Natural killer cell (primary cell): ENCODE measurements around the gene OTOF. TPM values are rescaled to one million over a fixed set of nuclear protein-coding genes. Genes with fewer than 3 reads are reported as not detected.
A peak's percentile ranks its signal among the peaks of the same experiment; 100 is the strongest.

Source experiments
- ATAC-seq, 3 donors: fragments of 150-1000 bp in 2 of 3; fragments of 200-7000 bp in 1 of 3; cut with Tn5 transposase; 1 replicate in 1 of 3; 2 replicates in 2 of 3; pipeline ENCODE4 v1.10.0; 2021; ENCODE audit warnings: mild to moderate bottlenecking in 2 of 3, moderate library complexity in 2 of 3
- DNase-seq, 2 donors: peaks; one replicate each; pipeline versions ENCODE4 v3.0.0 to v3.0.0-alpha.2; 2013 to 2021; ENCODE audit warnings: mixed read lengths in 1 of 2
- H3K27ac ChIP-seq: one replicate; pipeline ENCODE4 v1.5.1; 2013; ENCODE audit warnings: mild to moderate bottlenecking, low read length
- H3K27me3 ChIP-seq: one replicate; pipeline ENCODE4 v1.6.1; 2013; ENCODE audit warnings: low read length; ENCODE audit not compliant: control insufficient read depth, insufficient read depth
- H3K36me3 ChIP-seq: one replicate; pipeline ENCODE4 v1.6.1; 2013; ENCODE audit warnings: low read length; ENCODE audit not compliant: control insufficient read depth, insufficient read depth
- H3K4me1 ChIP-seq: one replicate; pipeline ENCODE4 v1.6.1; 2013; ENCODE audit warnings: low read length; ENCODE audit not compliant: control insufficient read depth, insufficient read depth
- H3K4me3 ChIP-seq: one replicate; pipeline ENCODE4 v1.5.1; 2013; ENCODE audit warnings: low read length
- H3K9me3 ChIP-seq: one replicate; pipeline ENCODE4 v1.6.1; 2013; ENCODE audit warnings: low read length; ENCODE audit not compliant: control insufficient read depth, insufficient read depth
- H3K27ac Mint-ChIP-seq, 2 donors: one replicate each; pipeline ENCODE4 v1.8.0; 2022; ENCODE audit warnings: mild to moderate bottlenecking in 2 of 2, mixed read lengths in 2 of 2, moderate library complexity in 1 of 2
- H3K27me3 Mint-ChIP-seq, 2 donors: one replicate each; pipeline ENCODE4 v1.8.0; 2022; ENCODE audit warnings: low read depth in 2 of 2, mixed read lengths in 2 of 2
- H3K36me3 Mint-ChIP-seq: one replicate; pipeline ENCODE4 v1.8.0; 2022; ENCODE audit warnings: mixed read lengths
- H3K4me1 Mint-ChIP-seq, 2 donors: one replicate each; pipeline ENCODE4 v1.8.0; 2022; ENCODE audit warnings: mixed read lengths in 2 of 2
- H3K4me3 Mint-ChIP-seq: one replicate; pipeline ENCODE4 v1.8.0; 2022; ENCODE audit warnings: mild to moderate bottlenecking, moderate library complexity, mixed read lengths
- H3K9me3 Mint-ChIP-seq, 2 donors: one replicate each; pipeline ENCODE4 v1.8.0; 2022; ENCODE audit warnings: mixed read lengths in 2 of 2
- WGBS: methylation state at CpG from one replicate; pipeline ENCODE4 v1.1.7; 2013; ENCODE audit warnings: missing lambda C conversion rate; ENCODE audit not compliant: insufficient coverage; 5-methylcytosine and 5-hydroxymethylcytosine counted together
- intact Hi-C: fragments of 100-400 bp; cut with micrococcal nuclease; formaldehyde crosslinking; loops from one replicate; pipeline ENCODE4 v1.14.2; 2022
- total RNA-seq, 4 donors: library from RNA; stranded (reverse); fragments of 120-200 nt in 1 of 4; gene quantifications; one replicate each; pipeline versions ENCODE4 v1.2.3 to v1.2.4, GENCODE V29; 2013 to 2022
- TF ChIP-seq, protein P1 (sequence below): fragments of 200-600 bp; IDR thresholded peaks from one replicate; pipeline ENCODE4 v1.8.0; 2022; ENCODE audit warnings: antibody characterized with exemption

OTOF gene
- total RNA-seq, 3 donors from 2014 or later (not counting 1 experiment from before 2014, with no cell fraction given): 0.66 to 3.7 (median 1.4) TPM

DNA sequence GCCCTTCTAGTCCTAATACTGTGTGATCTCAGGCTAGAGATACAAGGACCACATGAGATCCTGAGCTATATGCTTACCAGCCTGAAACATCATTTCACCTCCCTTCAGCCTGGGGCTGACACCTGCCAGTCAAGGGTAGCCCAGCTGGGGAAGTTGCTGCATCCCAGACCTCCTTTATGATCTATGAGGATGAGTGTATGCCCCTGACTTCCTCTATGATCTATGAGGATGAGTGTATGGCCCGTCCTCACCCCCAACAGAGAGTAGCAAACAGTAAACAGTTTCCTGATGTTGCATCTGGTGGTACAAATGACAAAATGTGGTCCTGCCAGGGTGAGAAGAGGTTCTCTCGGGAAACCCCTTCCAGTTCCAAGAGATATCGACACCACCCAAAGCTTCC is 8.9 kb upstream of the OTOF start:
- H3K4me3 ChIP-seq: no peak overlapping the region
- H3K27me3 ChIP-seq: no peaks in the 10 kb centered on the region
- no peaks in the 10 kb centered on the region for H3K4me1 ChIP-seq
- intact Hi-C loops: no loop called here
- DNase-seq (no peak), ATAC-seq (no peak)
- TF ChIP-seq, protein P1, sequence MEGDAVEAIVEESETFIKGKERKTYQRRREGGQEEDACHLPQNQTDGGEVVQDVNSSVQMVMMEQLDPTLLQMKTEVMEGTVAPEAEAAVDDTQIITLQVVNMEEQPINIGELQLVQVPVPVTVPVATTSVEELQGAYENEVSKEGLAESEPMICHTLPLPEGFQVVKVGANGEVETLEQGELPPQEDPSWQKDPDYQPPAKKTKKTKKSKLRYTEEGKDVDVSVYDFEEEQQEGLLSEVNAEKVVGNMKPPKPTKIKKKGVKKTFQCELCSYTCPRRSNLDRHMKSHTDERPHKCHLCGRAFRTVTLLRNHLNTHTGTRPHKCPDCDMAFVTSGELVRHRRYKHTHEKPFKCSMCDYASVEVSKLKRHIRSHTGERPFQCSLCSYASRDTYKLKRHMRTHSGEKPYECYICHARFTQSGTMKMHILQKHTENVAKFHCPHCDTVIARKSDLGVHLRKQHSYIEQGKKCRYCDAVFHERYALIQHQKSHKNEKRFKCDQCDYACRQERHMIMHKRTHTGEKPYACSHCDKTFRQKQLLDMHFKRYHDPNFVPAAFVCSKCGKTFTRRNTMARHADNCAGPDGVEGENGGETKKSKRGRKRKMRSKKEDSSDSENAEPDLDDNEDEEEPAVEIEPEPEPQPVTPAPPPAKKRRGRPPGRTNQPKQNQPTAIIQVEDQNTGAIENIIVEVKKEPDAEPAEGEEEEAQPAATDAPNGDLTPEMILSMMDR: no peak
- Mint-ChIP-seq H3K36me3 (no peaks in the 10 kb centered on the region), H3K9me3 (no peaks in the 10 kb centered on the region), H3K4me3 (no peak overlapping the region), H3K27me3 (no peaks in the 10 kb centered on the region), H3K4me1 (no peaks in the 10 kb centered on the region), H3K27ac (no peak overlapping the region)
- WGBS: 87% methylated on average over 3 of the region's 3 CpGs
- no peaks in the 10 kb centered on the region for H3K9me3 ChIP-seq
- H3K36me3 ChIP-seq: no peaks in the 10 kb centered on the region
- H3K27ac ChIP-seq: no peak overlapping the region

GRCh38 chr2:26485725-26486418 is 7.9 kb upstream of the OTOF start:
- Mint-ChIP-seq H3K27ac (peak overlapping the region in 1 of 2 donors; percentile 52), H3K27me3 (no peaks in the 10 kb centered on the region), H3K9me3 (no peaks in the 10 kb centered on the region), H3K4me3 (no peak overlapping the region), H3K36me3 (no peaks in the 10 kb centered on the region), H3K4me1 (no peaks in the 10 kb centered on the region)
- DNase-seq (no peak), ATAC-seq (no peak)
- intact Hi-C loops: no loop called here
- H3K27ac ChIP-seq: no peak overlapping the region
- no peak overlapping the region for H3K4me3 ChIP-seq
- 80% methylated on average over 8 of the region's 8 CpGs for WGBS
- TF ChIP-seq, protein P1: no peak
- H3K9me3 ChIP-seq: no peaks in the 10 kb centered on the region
- no peaks in the 10 kb centered on the region for H3K27me3 ChIP-seq
- H3K36me3 ChIP-seq: no peaks in the 10 kb centered on the region
- no peaks in the 10 kb centered on the region for H3K4me1 ChIP-seq

- Histone ChIP-seq H3K4me3 (no peak overlapping the region), H3K27me3 (no peaks in the 10 kb centered on the region), H3K9me3 (no peaks in the 10 kb centered on the region), H3K36me3 (no peaks in the 10 kb centered on the region), H3K27ac (no peak overlapping the region), H3K4me1 (no peaks in the 10 kb centered on the region)
- TF ChIP-seq, protein P1: no peak
- WGBS: 93% methylated on average over 2 of the region's 2 CpGs
- H3K27ac Mint-ChIP-seq: no peak overlapping the region
- no peaks in the 10 kb centered on the region for H3K27me3 Mint-ChIP-seq
- no peaks in the 10 kb centered on the region for H3K9me3 Mint-ChIP-seq
- intact Hi-C loops: no loop called here
- H3K4me3 Mint-ChIP-seq: no peak overlapping the region
- no peaks in the 10 kb centered on the region for H3K36me3 Mint-ChIP-seq
- no peak for DNase-seq
- H3K4me1 Mint-ChIP-seq: no peaks in the 10 kb centered on the region
- no peak for ATAC-seq
These were observed 7.2 kb upstream of the OTOF start for GRCh38 chr2:26485099-26485498.

- Histone ChIP-seq H3K9me3 (no peaks in the 10 kb centered on the region), H3K4me3 (no peak overlapping the region), H3K36me3 (no peaks in the 10 kb centered on the region), H3K27me3 (no peaks in the 10 kb centered on the region), H3K27ac (no peak overlapping the region), H3K4me1 (no peaks in the 10 kb centered on the region)
- Mint-ChIP-seq H3K4me3 (no peak overlapping the region), H3K9me3 (no peaks in the 10 kb centered on the region), H3K27ac (no peak overlapping the region), H3K27me3 (no peaks in the 10 kb centered on the region), H3K36me3 (no peaks in the 10 kb centered on the region), H3K4me1 (no peaks in the 10 kb centered on the region)
- intact Hi-C loops: no loop called here
- DNase-seq (no peak), ATAC-seq (no peak)
- TF ChIP-seq, protein P1: no peak
- WGBS: 85% methylated on average over 4 of the region's 4 CpGs
These were observed 6.7 kb upstream of the OTOF start for GRCh38 chr2:26484579-26484978.
